Islet precursor cell (in vitro differentiated cells): ENCODE data around the gene HBB.

ENCODE experiments used
- DNase-seq: peaks from one replicate; pipeline ENCODE4 v3.0.0-alpha.2; 2018

HBB gene

GRCh38 chr11:5246772-5247471 lies 20.1 kb upstream of the HBB start:
- DNase-seq, result no peak

- no peak for DNase-seq
These were observed 18.3 kb upstream of the HBB start for GRCh38 chr11:5245155-5245554.

GRCh38 chr11:5243816-5244180 lies 16.9 kb upstream of the HBB start:
- no peak for DNase-seq

- no peak for DNase-seq
These were observed 16.3 kb upstream of the HBB start for GRCh38 chr11:5242933-5243815.

- DNase-seq, result no peak
These were observed 15.3 kb upstream of the HBB start for GRCh38 chr11:5242208-5242607.

- no peak for DNase-seq
These were observed 14.6 kb upstream of the HBB start for GRCh38 chr11:5241458-5241857.

- no peak for DNase-seq
These were observed 13.6 kb upstream of the HBB start for GRCh38 chr11:5240458-5240857.

GRCh38 chr11:5240056-5240455 lies 13.2 kb upstream of the HBB start:
- DNase-seq, result no peak

- no peak for DNase-seq
These were observed 12.2 kb upstream of the HBB start for GRCh38 chr11:5239046-5239445.

GRCh38 chr11:5238486-5238885 lies 11.6 kb upstream of the HBB start:
- DNase-seq, result no peak

GRCh38 chr11:5237420-5237819 lies 10.5 kb upstream of the HBB start:
- DNase-seq, result no peak

- DNase-seq, result no peak
These were observed 8.7 kb upstream of the HBB start for GRCh38 chr11:5235364-5236095.

- no peak for DNase-seq
These were observed 7.5 kb upstream of the HBB start, which contains the start of gene HBD for GRCh38 chr11:5234381-5234834. Gene HBD (minus strand): TSS chr11:5234483. CDS start chr11:5234433, 50 bp downstream.

- no peak for DNase-seq
These were observed 6.4 kb upstream of the HBB start for GRCh38 chr11:5233307-5233706.

- no peak for DNase-seq
These were observed 6.0 kb upstream of the HBB start for GRCh38 chr11:5232821-5233220.

GRCh38 chr11:5232176-5232575 lies 5.3 kb upstream of the HBB start:
- DNase-seq, result no peak

- no peak for DNase-seq
These were observed 4.2 kb upstream of the HBB start for GRCh38 chr11:5231111-5231510.

GRCh38 chr11:5230266-5230665 lies 3.4 kb upstream of the HBB start:
- no peak for DNase-seq

GRCh38 chr11:5229796-5230195 lies 2.9 kb upstream of the HBB start:
- DNase-seq, result no peak

- DNase-seq, result no peak
These were observed 2.5 kb upstream of the HBB start for GRCh38 chr11:5229356-5229755.

GRCh38 chr11:5228124-5228523 lies 1.3 kb upstream of the HBB start:
- DNase-seq, result no peak

- DNase-seq, result no peak
These were observed 810 bp upstream of the HBB start for GRCh38 chr11:5227681-5228080.

- DNase-seq, result no peak
These were observed 1.4 kb downstream of the HBB start for GRCh38 chr11:5225480-5225871.
